H1 (cell line): ENCODE measurements around the gene RSF1. TPM values are rescaled to one million over a fixed set of nuclear protein-coding genes. Genes with fewer than 3 reads are reported as not detected.

Source experiments
- CTCF ChIA-PET: fragments of 300-600 bp; sonication (Branson Sonifier 250); formaldehyde crosslinking; loops from one replicate; lab custom pipeline; 2021; ENCODE audit not compliant: partially characterized antibody; lab: Charles Lee
- POLR2A ChIA-PET: fragments of 300-600 bp; sonication (Branson Sonifier 250); formaldehyde crosslinking; loops from one replicate; lab custom pipeline; 2021; ENCODE audit warnings: inconsistent platforms; ENCODE audit not compliant: partially characterized antibody; lab: Charles Lee
- DNase-seq, 2 experiments: peaks; one replicate each; pipeline versions ENCODE4 v3.0.0 to v3.0.0-alpha.2; 2010 to 2022; ENCODE audit warnings: low spot score in 2 of 2, low read depth in 1 of 2, mixed read lengths in 1 of 2
- FAIRE-seq: peaks from 2 replicates; lab custom pipeline; 2011; peaks lifted over from hg19 to GRCh38; lab: Jason Lieb, UNC
- H2AFZ ChIP-seq: 2 replicates; pipeline ENCODE4 v1.8.1; 2012; ENCODE audit warnings: low read length, inconsistent platforms
- H2AK5ac ChIP-seq: 2 replicates; pipeline ENCODE4 v1.6.1; 2013; ENCODE audit warnings: low read depth, low read length
- H2BK120ac ChIP-seq: replicated peaks from 2 replicates; pipeline ENCODE3; 2013; ENCODE audit warnings: low read depth, low read length, inconsistent platforms
- H2BK12ac ChIP-seq: 2 replicates; pipeline ENCODE4 v1.6.1; 2013; ENCODE audit warnings: low read depth, low read length
- H2BK15ac ChIP-seq: 2 replicates; pipeline ENCODE4 v1.6.1; 2013; ENCODE audit warnings: low read length
- H2BK20ac ChIP-seq: 2 replicates; pipeline ENCODE4 v1.6.1; 2013; ENCODE audit warnings: low read length
- H2BK5ac ChIP-seq: 2 replicates; pipeline ENCODE4 v1.6.1; 2013; ENCODE audit warnings: low read depth, low read length
- H3K14ac ChIP-seq: 2 replicates; pipeline ENCODE4 v1.6.1; 2013; ENCODE audit warnings: inconsistent platforms; ENCODE audit not compliant: insufficient read length
- H3K18ac ChIP-seq: 2 replicates; pipeline ENCODE4 v1.6.1; 2013; ENCODE audit warnings: low read length; ENCODE audit errors: extremely low read depth
- H3K23ac ChIP-seq: 2 replicates; pipeline ENCODE4 v1.6.1; 2013; ENCODE audit warnings: inconsistent platforms; ENCODE audit not compliant: insufficient read length
- H3K23me2 ChIP-seq: 2 replicates; pipeline ENCODE4 v1.6.1; 2013; ENCODE audit warnings: low read depth, low read length
- H3K27ac ChIP-seq: 2 replicates; pipeline ENCODE4 v1.6.1; 2011; ENCODE audit warnings: low read depth, low read length, inconsistent platforms
- H3K27me3 ChIP-seq, 4 experiments: replicated peaks in 1 of 4; 1 replicate in 1 of 4; 2 replicates in 3 of 4; pipeline versions ENCODE4 v1.6.1 to v1.8.1; 2011 to 2013; ENCODE audit warnings: low read length in 3 of 4, mild to moderate bottlenecking in 3 of 4, inconsistent platforms in 2 of 4, mixed read lengths in 2 of 4, moderate library complexity in 1 of 4; ENCODE audit not compliant: control insufficient read depth in 3 of 4, insufficient read depth in 3 of 4; ENCODE audit errors: extremely low read depth in 1 of 4
- H3K36me3 ChIP-seq, 4 experiments: 2 replicates each; pipeline versions ENCODE4 v1.6.1 to v1.8.1; 2011 to 2013; ENCODE audit warnings: mild to moderate bottlenecking in 4 of 4, low read length in 3 of 4, moderate library complexity in 2 of 4, control low read depth in 1 of 4, inconsistent platforms in 1 of 4; ENCODE audit not compliant: insufficient read depth in 4 of 4, control insufficient read depth in 2 of 4
- H3K4ac ChIP-seq: replicated peaks from 2 replicates; pipeline ENCODE3; 2013; ENCODE audit warnings: low read length, low read depth, mixed read lengths, inconsistent platforms; ENCODE audit not compliant: insufficient read length
- H3K4me1 ChIP-seq, 4 experiments: replicated peaks in 1 of 4; 1 replicate in 1 of 4; 2 replicates in 3 of 4; pipeline versions ENCODE4 v1.6.1 to v1.8.1; 2011 to 2013; ENCODE audit warnings: low read length in 3 of 4, inconsistent platforms in 2 of 4, mixed read lengths in 1 of 4; ENCODE audit not compliant: insufficient read depth in 4 of 4, control insufficient read depth in 3 of 4
- H3K4me2 ChIP-seq, 2 experiments: 2 replicates each; pipeline versions ENCODE4 v1.6.1 to v1.8.1; 2011 to 2013; ENCODE audit warnings: low read depth in 2 of 2, low read length in 2 of 2, control low read depth in 1 of 2, inconsistent platforms in 1 of 2, mild to moderate bottlenecking in 1 of 2; ENCODE audit not compliant: insufficient read depth in 1 of 2
- H3K4me3 ChIP-seq, 4 experiments: fragments of 200-600, 300-600 bp in 1 of 4; sonication (generic), shearing (Covaris generic), sonication (Bioruptor Twin) in 1 of 4; 2 replicates each; pipeline versions ENCODE4 v1.5.1 to v1.8.1; 2011 to 2016; ENCODE audit warnings: low read length in 4 of 4, low read depth in 3 of 4, control low read depth in 2 of 4, inconsistent platforms in 2 of 4, mild to moderate bottlenecking in 2 of 4, mixed read lengths in 1 of 4, moderate library complexity in 1 of 4; ENCODE audit not compliant: insufficient read depth in 2 of 4; ENCODE audit errors: extremely low read depth in 1 of 4
- H3K56ac ChIP-seq: replicated peaks from 2 replicates; pipeline ENCODE3; 2013; ENCODE audit warnings: low read depth, mild to moderate bottlenecking, mixed read lengths, low read length, inconsistent platforms; ENCODE audit not compliant: insufficient read length
- H3K79me1 ChIP-seq: 2 replicates; pipeline ENCODE4 v1.6.1; 2013; ENCODE audit warnings: low read depth, low read length, control low read depth
- H3K79me2 ChIP-seq, 2 experiments: 2 replicates each; pipeline versions ENCODE4 v1.6.1 to v1.8.1; 2012 to 2013; ENCODE audit warnings: low read length in 2 of 2, mild to moderate bottlenecking in 2 of 2, inconsistent platforms in 1 of 2; ENCODE audit not compliant: insufficient read depth in 2 of 2, control insufficient read depth in 1 of 2
- H3K9ac ChIP-seq, 4 experiments: replicated peaks in 1 of 4; 1 replicate in 1 of 4; 2 replicates in 3 of 4; pipeline versions ENCODE4 v1.6.1 to v1.8.1; 2011 to 2013; ENCODE audit warnings: low read depth in 3 of 4, low read length in 3 of 4, control low read depth in 2 of 4, mild to moderate bottlenecking in 2 of 4, moderate library complexity in 2 of 4, inconsistent platforms in 1 of 4; ENCODE audit errors: extremely low read depth in 1 of 4
- H3K9me3 ChIP-seq, 2 experiments: 2 replicates each; pipeline versions ENCODE4 v1.6.1 to v1.8.1; 2012 to 2013; ENCODE audit warnings: mild to moderate bottlenecking in 2 of 2, moderate library complexity in 2 of 2, control low read depth in 1 of 2, inconsistent platforms in 1 of 2, low read depth in 1 of 2, low read length in 1 of 2, mixed read lengths in 1 of 2; ENCODE audit not compliant: insufficient read depth in 2 of 2
- H4K20me1 ChIP-seq, 2 experiments: replicated peaks in 1 of 2; 2 replicates each; pipeline versions ENCODE3 to v1.8.1; 2011 to 2013; ENCODE audit warnings: inconsistent platforms in 2 of 2, low read length in 2 of 2, mild to moderate bottlenecking in 1 of 2; ENCODE audit not compliant: insufficient read depth in 2 of 2, control insufficient read depth in 1 of 2
- H4K5ac ChIP-seq: 2 replicates; pipeline ENCODE4 v1.6.1; 2013; ENCODE audit warnings: low read length, low read depth, mixed read lengths, inconsistent platforms; ENCODE audit not compliant: insufficient read length
- H4K8ac ChIP-seq: 2 replicates; pipeline ENCODE4 v1.8.0; 2013; ENCODE audit warnings: mild to moderate bottlenecking, moderate library complexity, low read length, inconsistent platforms; ENCODE audit not compliant: insufficient read depth; ENCODE audit errors: extremely low read depth
- H4K91ac ChIP-seq: replicated peaks from 2 replicates; pipeline ENCODE3; 2013; ENCODE audit warnings: low read length, mixed read lengths, inconsistent platforms; ENCODE audit not compliant: insufficient read length
- ATF2 ChIP-seq: IDR thresholded peaks from 2 replicates; pipeline ENCODE4 v1.6.1; 2012; ENCODE audit warnings: low read length, inconsistent platforms
- CREB1 ChIP-seq: IDR thresholded peaks from 2 replicates; pipeline ENCODE4 v1.6.1; 2012; ENCODE audit warnings: inconsistent platforms
- EGR1 ChIP-seq: IDR thresholded peaks from 2 replicates; pipeline ENCODE4 v1.6.1; 2011; ENCODE audit warnings: low read depth, low read length, borderline replicate concordance
- GABPA ChIP-seq: IDR thresholded peaks from 2 replicates; pipeline ENCODE4 v1.6.1; 2011; ENCODE audit warnings: mild to moderate bottlenecking, low read length, moderate library complexity, borderline replicate concordance; ENCODE audit not compliant: insufficient read depth
- GTF2F1 ChIP-seq: IDR thresholded peaks from 2 replicates; pipeline ENCODE4 v1.6.1; 2012; ENCODE audit warnings: low read depth, low read length, improper control_type of control experiment, borderline replicate concordance
- POLR2A ChIP-seq, 2 experiments: IDR thresholded peaks; 1 replicate in 1 of 2; 2 replicates in 1 of 2; pipeline ENCODE4 v1.6.1; 2011; ENCODE audit warnings: low read depth in 2 of 2, low read length in 2 of 2, mild to moderate bottlenecking in 2 of 2; ENCODE audit errors: control extremely low read depth in 1 of 2
- RNF2 ChIP-seq: fragments of 200-900, 300-1000 bp; sonication (generic); IDR thresholded peaks from 2 replicates; pipeline ENCODE4 v1.7.1; 2016; ENCODE audit warnings: borderline replicate concordance, low read depth, mild to moderate bottlenecking, antibody characterized with exemption, low read length; ENCODE audit not compliant: poor library complexity, severe bottlenecking; ENCODE audit errors: missing control alignments
- SRF ChIP-seq: IDR thresholded peaks from 2 replicates; pipeline ENCODE4 v1.6.1; 2011; ENCODE audit warnings: mild to moderate bottlenecking, low read depth, low read length, moderate library complexity
- USF2 ChIP-seq: IDR thresholded peaks from 2 replicates; pipeline ENCODE4 v1.6.1; 2011; ENCODE audit warnings: low read length, improper control_type of control experiment
- WGBS, 2 experiments: shearing (Covaris generic) in 1 of 2; methylation state at CpG; one replicate each; pipeline versions ENCODE4 v1.1.6 to v1.1.7; 2013 to 2015; ENCODE audit warnings: low lambda C conversion rate in 2 of 2, mixed read lengths in 2 of 2, inconsistent platforms in 1 of 2, low coverage in 1 of 2, missing lambda C conversion rate in 1 of 2; ENCODE audit not compliant: insufficient replicate concordance in 2 of 2, insufficient coverage in 1 of 2, insufficient read length in 1 of 2; ENCODE audit errors: extremely low coverage in 1 of 2, missing lambda C conversion rate in 1 of 2; 5-methylcytosine and 5-hydroxymethylcytosine counted together
- polyA plus RNA-seq, 7 experiments: library from polyadenylated mRNA; depleted of rRNA in 3 of 7; stranded (reverse) in 5 of 7; unstranded in 2 of 7; fragments of >200 nt in 5 of 7; fragments of 200-250 nt in 2 of 7; gene quantifications; 1 replicate in 5 of 7; 2 replicates in 1 of 7; 4 replicates in 1 of 7; pipeline versions ENCODE4 v1.2.1 to v1.2.3, GENCODE V29; 2011 to 2013; ENCODE audit warnings: missing spikeins in 2 of 7, mixed read lengths in 2 of 7
- total RNA-seq: library from RNA; stranded (reverse); fragmentation: NEBNext Ultra II Directional; extraction: Animal tissue kit (Norgen Biotek cat#: 25700); gene quantifications from 2 replicates; pipeline ENCODE4 v1.2.1, GENCODE V29; 2021

The RSF1 gene
- total and polyA plus RNA-seq, 2 of the 8 experiments (the other 6 are each of a cell fraction or from before 2014, with no cell fraction given), result 17.8 to 87.9 TPM

GRCh38 chr11:77868744-77869143 lies 48.2 kb upstream of the RSF1 start:
- Histone ChIP-seq H3K18ac (no peak overlapping the region), H2BK5ac (no peak overlapping the region), H3K36me3 (peaks cover 0 to 13% (median 3%) of the 10 kb centered on the region in 4 experiments; a peak in 5 of 8 replicates), H2BK15ac (no peak overlapping the region), H2BK12ac (no peak overlapping the region), H4K20me1 (no peaks in the 10 kb centered on the region), H3K14ac (no peak overlapping the region), H2AFZ (no peak overlapping the region), H4K5ac (no peak overlapping the region), H3K9me3 (no peaks in the 10 kb centered on the region), H3K4me2 (no peak overlapping the region), H2AK5ac (no peak overlapping the region), H3K4me1 (no peaks in the 10 kb centered on the region), H3K79me1 (no peaks in the 10 kb centered on the region), H3K79me2 (no peaks in the 10 kb centered on the region), H3K4me3 (no peak overlapping the region), H2BK20ac (no peak overlapping the region), H3K27me3 (no peaks in the 10 kb centered on the region), H3K23me2 (no peaks in the 10 kb centered on the region), H4K8ac (no peak overlapping the region), H4K91ac (no peak overlapping the region), H3K9ac (no peak overlapping the region), H3K27ac (no peak overlapping the region; the same call in 1 of the 2 replicates), H3K56ac (no peak overlapping the region), H3K23ac (no peak overlapping the region), H3K4ac (no peak overlapping the region), H2BK120ac (no peak overlapping the region)
- ChIA-PET CTCF (interaction anchor here (0.6 kb wide), 1 partner anchor 657 kb away, joined by 3 read pairs; no protein-coding TSS in a partner anchor), POLR2A (no interaction called here)
- DNase-seq (no peak), FAIRE-seq (no peak)
- WGBS, 2 experiments, result 90% methylated on average over 4 of the region's 4 CpGs; no CpG with 5 or more reads in 1 of the 2 experiments
- TF ChIP-seq GABPA (no peak), GTF2F1 (no peak), POLR2A (IDR thresholded peaks at IDR 0.05; ENCODE audit: control extremely low read depth in 1 of 2, low read depth in 2 of 2, low read length in 2 of 2) (no peak), RNF2 (no peak), ATF2 (no peak), SRF (no peak), EGR1 (no peak), CREB1 (no peak), USF2 (no peak)
